Mesodermal cell (in vitro differentiated cells): ENCODE measurements around the gene NDUFV1. TPM values are rescaled to one million over a fixed set of nuclear protein-coding genes. Genes with fewer than 3 reads are reported as not detected.
"Not testable (repeated sequence)": the region's sequence is repeated elsewhere in the genome, so short reads cannot be mapped to it uniquely, and the experiment has no call there.

Source experiments
- H3K27ac ChIP-seq: 2 replicates; pipeline ENCODE4 v1.7.0; 2013; ENCODE audit warnings: mild to moderate bottlenecking, low read depth, low read length, moderate library complexity; ENCODE audit not compliant: severe bottlenecking
- H3K36me3 ChIP-seq: 2 replicates; pipeline ENCODE4 v1.7.1; 2013; ENCODE audit warnings: mild to moderate bottlenecking, low read length, moderate library complexity; ENCODE audit not compliant: control insufficient read depth, insufficient read depth
- H3K4me1 ChIP-seq: one replicate; pipeline ENCODE4 v1.7.1; 2013; ENCODE audit warnings: mild to moderate bottlenecking, low read length; ENCODE audit not compliant: insufficient read depth, control insufficient read depth, poor library complexity, severe bottlenecking
- H3K4me3 ChIP-seq: 2 replicates; pipeline ENCODE4 v1.7.0; 2013; ENCODE audit warnings: low read length, control low read depth, mild to moderate bottlenecking; ENCODE audit not compliant: insufficient read depth, poor library complexity, severe bottlenecking; ENCODE audit errors: extremely low read depth
- H3K9me3 ChIP-seq: 2 replicates; pipeline ENCODE4 v1.7.1; 2013; ENCODE audit warnings: mild to moderate bottlenecking, low read length, moderate library complexity; ENCODE audit not compliant: control insufficient read depth
- WGBS, 2 experiments: methylation state at CpG; one replicate each; pipeline ENCODE4 v1.1.5; 2013; ENCODE audit warnings: missing lambda C conversion rate in 2 of 2; ENCODE audit not compliant: insufficient coverage in 2 of 2; 5-methylcytosine and 5-hydroxymethylcytosine counted together
- polyA plus RNA-seq, 2 experiments: library from polyadenylated mRNA; stranded (reverse); fragments of 50-300 nt; gene quantifications; one replicate each; pipeline ENCODE4 v1.2.3, GENCODE V29; 2013

The NDUFV1 gene
- polyA plus RNA-seq (2013, experiment 1 of 2): 111 TPM
- 104 TPM for polyA plus RNA-seq (2013, experiment 2 of 2)

- H3K27ac ChIP-seq: no peak within 1 kb of the TSS
- H3K9me3 ChIP-seq: no peaks in the 10 kb centered on the region
- H3K36me3 ChIP-seq: peaks cover 33% of the 10 kb centered on the region
- 2 to 5% methylated on average over 63 to 68 of the region's 69 CpGs for WGBS, 2 experiments
- peak within 1 kb of the TSS; percentile 95 for H3K4me3 ChIP-seq
- peaks cover 4% of the 10 kb centered on the region for H3K4me1 ChIP-seq
Observed at GRCh38 chr11:67606492-67607295, at the start of gene NDUFV1. NDUFV1 (plus strand) TSS chr11:67606936; CDS start chr11:67607005, 69 bp downstream.

- Histone ChIP-seq H3K4me1 (peaks cover 12% of the 10 kb centered on the region), H3K36me3 (no peaks in the 10 kb centered on the region), H3K27ac (no peak overlapping the region), H3K9me3 (no peaks in the 10 kb centered on the region), H3K4me3 (no peak overlapping the region)
- 94 to 96% methylated on average over 16 to 19 of the region's 19 CpGs for WGBS, 2 experiments
Observed at GRCh38 chr11:67558084-67558772, 48.5 kb upstream of the NDUFV1 start.

GRCh38 chr11:67561971-67562619 is 44.6 kb upstream of the NDUFV1 start:
- peaks cover 24% of the 10 kb centered on the region for H3K4me1 ChIP-seq
- no peak overlapping the region for H3K4me3 ChIP-seq
- H3K9me3 ChIP-seq: no peaks in the 10 kb centered on the region
- H3K36me3 ChIP-seq: no peaks in the 10 kb centered on the region
- 81 to 84% methylated on average over 7 of the region's 10 CpGs for WGBS, 2 experiments
- peak overlapping the region; percentile 96 for H3K27ac ChIP-seq

- Histone ChIP-seq H3K9me3 (no peaks in the 10 kb centered on the region), H3K36me3 (no peaks in the 10 kb centered on the region), H3K4me1 (peaks cover 24% of the 10 kb centered on the region), H3K4me3 (no peak overlapping the region), H3K27ac (peak overlapping the region; percentile 96)
- 83 to 91% methylated on average over 8 to 10 of the region's 10 CpGs for WGBS, 2 experiments
Observed at GRCh38 chr11:67562963-67563704, 43.6 kb upstream of the NDUFV1 start.

- WGBS, 2 experiments: 87% methylated on average over 11 of the region's 11 CpGs
- not testable (repeated sequence) for H3K36me3 ChIP-seq, H3K4me3 ChIP-seq, H3K9me3 ChIP-seq
- Histone ChIP-seq H3K4me1 (peaks cover 24% of the 10 kb centered on the region), H3K27ac (peak overlapping the region; percentile 96)
Observed at GRCh38 chr11:67563705-67564114, 43.0 kb upstream of the NDUFV1 start.

- no CpG with 5 or more reads among the region's 4 CpGs for WGBS, 2 experiments
- H3K9me3 ChIP-seq: no peaks in the 10 kb centered on the region
- peaks cover 24% of the 10 kb centered on the region for H3K4me1 ChIP-seq
- peak overlapping the region; percentile 96 for H3K27ac ChIP-seq
- H3K36me3 ChIP-seq: no peaks in the 10 kb centered on the region
- H3K4me3 ChIP-seq: no peak overlapping the region
Observed at GRCh38 chr11:67564230-67564629, 42.5 kb upstream of the NDUFV1 start.

- no peaks in the 10 kb centered on the region for H3K36me3 ChIP-seq
- H3K4me1 ChIP-seq: peaks cover 8% of the 10 kb centered on the region
- WGBS, 2 experiments: 63 to 68% methylated on average over 5 to 6 of the region's 6 CpGs
- peaks cover 4% of the 10 kb centered on the region for H3K9me3 ChIP-seq
- H3K4me3 ChIP-seq: no peak overlapping the region
- H3K27ac ChIP-seq: no peak overlapping the region
Observed at GRCh38 chr11:67571443-67571842, 35.3 kb upstream of the NDUFV1 start.

- no peak overlapping the region for H3K27ac ChIP-seq
- peaks cover 8% of the 10 kb centered on the region for H3K4me1 ChIP-seq
- H3K4me3 ChIP-seq: no peak overlapping the region
- 100% methylated on average over 1 of the region's 5 CpGs for WGBS, 2 experiments
- no peaks in the 10 kb centered on the region for H3K36me3 ChIP-seq
- peaks cover 4% of the 10 kb centered on the region for H3K9me3 ChIP-seq
Observed at GRCh38 chr11:67572305-67572704, 34.4 kb upstream of the NDUFV1 start.

GRCh38 chr11:67572747-67573419 is 33.9 kb upstream of the NDUFV1 start:
- no peak overlapping the region for H3K27ac ChIP-seq

GRCh38 chr11:67574938-67575337 is 31.8 kb upstream of the NDUFV1 start:
- WGBS, 2 experiments: 43 to 80% methylated on average over 1 of the region's 3 CpGs
- no peak overlapping the region for H3K27ac ChIP-seq
- no peak overlapping the region for H3K4me3 ChIP-seq
- peaks cover 4% of the 10 kb centered on the region for H3K9me3 ChIP-seq
- H3K4me1 ChIP-seq: peaks cover 8% of the 10 kb centered on the region
- no peaks in the 10 kb centered on the region for H3K36me3 ChIP-seq

More at GRCh38 chr11:67572747-67573419, 33.9 kb upstream of the NDUFV1 start:
- WGBS, 2 experiments: 67 to 70% methylated on average over 16 to 19 of the region's 21 CpGs
- no peaks in the 10 kb centered on the region for H3K36me3 ChIP-seq
- peaks cover 4% of the 10 kb centered on the region for H3K9me3 ChIP-seq
- no peak overlapping the region for H3K4me3 ChIP-seq
- H3K4me1 ChIP-seq: peaks cover 8% of the 10 kb centered on the region
